Mammary epithelial cell (primary cell): ENCODE data around the gene ALKAL2.

Source experiments
- EZH2 ChIP-seq: IDR thresholded peaks from 2 replicates; pipeline ENCODE4 v1.6.1; 2012; ENCODE audit warnings: low read length, inconsistent platforms, borderline replicate concordance
- TF ChIP-seq, protein P1 (sequence below), 2 donors: IDR thresholded peaks in 1 of 2; conservative IDR thresholded peaks in 1 of 2; 2 replicates each; pipeline ENCODE4 v1.5.1; 2011 to 2012; ENCODE audit warnings: inconsistent platforms in 2 of 2, low read length in 2 of 2, mild to moderate bottlenecking in 2 of 2, control low read depth in 1 of 2, low read depth in 1 of 2; ENCODE audit not compliant: insufficient read depth in 1 of 2; ENCODE audit errors: extremely low read depth in 1 of 2

- TF ChIP-seq, protein P1, sequence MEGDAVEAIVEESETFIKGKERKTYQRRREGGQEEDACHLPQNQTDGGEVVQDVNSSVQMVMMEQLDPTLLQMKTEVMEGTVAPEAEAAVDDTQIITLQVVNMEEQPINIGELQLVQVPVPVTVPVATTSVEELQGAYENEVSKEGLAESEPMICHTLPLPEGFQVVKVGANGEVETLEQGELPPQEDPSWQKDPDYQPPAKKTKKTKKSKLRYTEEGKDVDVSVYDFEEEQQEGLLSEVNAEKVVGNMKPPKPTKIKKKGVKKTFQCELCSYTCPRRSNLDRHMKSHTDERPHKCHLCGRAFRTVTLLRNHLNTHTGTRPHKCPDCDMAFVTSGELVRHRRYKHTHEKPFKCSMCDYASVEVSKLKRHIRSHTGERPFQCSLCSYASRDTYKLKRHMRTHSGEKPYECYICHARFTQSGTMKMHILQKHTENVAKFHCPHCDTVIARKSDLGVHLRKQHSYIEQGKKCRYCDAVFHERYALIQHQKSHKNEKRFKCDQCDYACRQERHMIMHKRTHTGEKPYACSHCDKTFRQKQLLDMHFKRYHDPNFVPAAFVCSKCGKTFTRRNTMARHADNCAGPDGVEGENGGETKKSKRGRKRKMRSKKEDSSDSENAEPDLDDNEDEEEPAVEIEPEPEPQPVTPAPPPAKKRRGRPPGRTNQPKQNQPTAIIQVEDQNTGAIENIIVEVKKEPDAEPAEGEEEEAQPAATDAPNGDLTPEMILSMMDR (conservative IDR thresholded peaks at IDR 0.05 in 1 of 2, IDR thresholded peaks at IDR 0.05 in 1 of 2; ENCODE audit: extremely low read depth in 1 of 2, insufficient read depth in 1 of 2, low read depth in 1 of 2, low read length in 2 of 2) = no peak
- TF ChIP-seq EZH2 = no peak
Measured at GRCh38 chr2:320561-320960, 32.7 kb upstream of the ALKAL2 start.
